NCI-H1930 (cell line): ENCODE results near the gene INKA2.
A peak's percentile ranks its signal among the peaks of the same experiment; 100 is the strongest.
"Not testable (repeated sequence)": the region's sequence is repeated elsewhere in the genome, so short reads cannot be mapped to it uniquely, and the experiment has no call there.

Source experiments
- DNase-seq, 2 experiments: peaks; one replicate each; lab custom pipeline; 2025; lab: John Stamatoyannopoulos, UW

Gene INKA2

DNA sequence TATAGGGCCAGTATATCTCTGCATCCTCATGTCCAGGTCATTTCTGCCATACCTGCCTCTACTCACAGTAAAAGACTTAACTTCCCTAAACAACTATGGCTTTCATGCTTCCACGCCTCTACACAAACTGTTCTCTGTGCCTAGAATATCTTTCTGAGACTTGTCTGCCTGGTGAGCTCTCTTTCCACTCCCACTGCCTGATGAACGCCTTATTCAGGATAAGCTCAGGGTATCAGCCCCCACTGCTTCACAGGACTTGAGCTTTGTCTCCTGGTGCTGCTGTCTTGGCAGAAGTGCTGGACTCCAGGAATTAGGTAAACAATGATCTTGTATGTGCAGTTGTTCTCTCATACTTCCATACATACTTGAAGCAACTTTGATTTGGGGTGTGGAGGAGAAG, 11.7 kb upstream of the INKA2 start:
- DNase-seq, result no peak

DNA sequence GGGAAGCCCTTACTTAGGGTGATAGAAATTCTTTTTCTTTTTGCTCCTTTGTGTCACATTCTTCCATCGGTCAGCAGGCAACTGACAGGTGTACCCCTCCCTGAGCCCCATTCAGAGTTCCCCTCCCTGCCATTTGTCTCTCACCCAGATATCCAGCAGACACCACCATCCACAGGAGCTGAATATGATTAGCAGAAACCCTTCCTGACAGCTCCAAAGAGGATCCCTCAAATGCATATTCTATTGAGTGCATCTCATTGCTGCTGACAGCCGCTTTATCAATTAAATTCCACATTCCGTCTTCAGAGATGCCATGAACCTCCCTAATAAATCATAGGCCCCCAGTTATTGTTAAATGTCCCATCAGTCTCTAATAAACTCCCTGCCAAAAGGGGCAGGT, 10.4 kb upstream of the INKA2 start:
- no peak for DNase-seq

DNA sequence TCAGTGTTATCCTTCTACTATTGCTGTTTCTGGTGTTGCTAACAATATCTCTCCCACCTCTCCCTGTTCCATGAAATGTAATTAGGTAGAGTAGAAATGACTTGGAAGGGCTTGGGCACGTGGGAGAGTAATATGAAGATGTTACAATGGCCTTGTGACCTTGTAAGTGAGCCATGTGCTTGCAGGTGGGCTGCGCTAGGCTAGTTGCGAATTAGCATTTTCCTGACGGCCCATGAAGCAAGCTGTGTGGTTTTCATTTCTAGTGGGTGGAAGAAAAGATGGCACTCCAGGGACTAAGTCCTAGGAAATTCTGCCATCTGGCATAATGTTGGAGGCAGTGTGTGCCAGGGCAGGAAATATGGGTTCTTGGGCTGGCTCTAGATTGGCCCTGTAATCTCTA, 8.8 kb upstream of the INKA2 start:
- DNase-seq, result no peak

DNA sequence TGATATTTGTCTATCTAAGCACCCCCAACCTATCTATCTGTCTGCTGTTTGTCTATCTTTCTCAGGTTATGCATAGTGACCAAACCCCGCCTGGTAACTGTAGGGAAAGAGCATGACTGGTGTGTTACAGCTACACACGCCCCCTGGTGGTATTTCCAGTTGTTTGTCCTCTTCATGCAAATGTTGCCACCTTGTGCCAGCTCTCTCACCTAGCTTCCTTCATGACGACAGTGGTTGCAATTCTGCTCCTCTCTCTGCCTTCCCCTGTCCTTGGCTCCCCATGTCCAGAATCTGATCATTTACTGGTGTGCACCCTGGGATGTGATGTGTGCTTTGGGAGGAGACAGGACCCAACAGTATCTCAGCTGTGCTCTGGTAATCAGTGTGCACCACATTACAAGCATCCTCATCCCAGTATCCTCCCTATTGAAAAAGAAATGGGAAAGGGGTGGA, 8.1 kb upstream of the INKA2 start:
- no peak for DNase-seq

DNA sequence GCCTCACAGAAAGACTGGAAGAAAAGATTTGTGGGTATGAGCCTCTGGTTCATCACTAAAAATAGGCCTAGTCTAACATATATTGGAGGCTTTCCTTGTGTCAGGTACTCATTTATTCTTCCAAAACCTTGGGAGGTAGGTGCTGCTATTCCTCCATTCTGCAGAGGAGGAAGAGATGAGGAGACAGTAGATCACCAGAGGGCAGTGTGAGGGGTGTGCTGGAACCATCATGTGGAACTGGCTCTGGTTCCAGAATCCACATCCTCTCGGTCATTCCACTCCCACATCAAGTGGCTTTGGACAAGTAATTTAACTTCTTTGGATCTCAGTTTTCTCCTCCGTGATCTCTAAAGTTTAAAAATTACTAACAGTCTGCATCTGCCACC, 7.4 kb upstream of the INKA2 start:
- no peak for DNase-seq

DNA sequence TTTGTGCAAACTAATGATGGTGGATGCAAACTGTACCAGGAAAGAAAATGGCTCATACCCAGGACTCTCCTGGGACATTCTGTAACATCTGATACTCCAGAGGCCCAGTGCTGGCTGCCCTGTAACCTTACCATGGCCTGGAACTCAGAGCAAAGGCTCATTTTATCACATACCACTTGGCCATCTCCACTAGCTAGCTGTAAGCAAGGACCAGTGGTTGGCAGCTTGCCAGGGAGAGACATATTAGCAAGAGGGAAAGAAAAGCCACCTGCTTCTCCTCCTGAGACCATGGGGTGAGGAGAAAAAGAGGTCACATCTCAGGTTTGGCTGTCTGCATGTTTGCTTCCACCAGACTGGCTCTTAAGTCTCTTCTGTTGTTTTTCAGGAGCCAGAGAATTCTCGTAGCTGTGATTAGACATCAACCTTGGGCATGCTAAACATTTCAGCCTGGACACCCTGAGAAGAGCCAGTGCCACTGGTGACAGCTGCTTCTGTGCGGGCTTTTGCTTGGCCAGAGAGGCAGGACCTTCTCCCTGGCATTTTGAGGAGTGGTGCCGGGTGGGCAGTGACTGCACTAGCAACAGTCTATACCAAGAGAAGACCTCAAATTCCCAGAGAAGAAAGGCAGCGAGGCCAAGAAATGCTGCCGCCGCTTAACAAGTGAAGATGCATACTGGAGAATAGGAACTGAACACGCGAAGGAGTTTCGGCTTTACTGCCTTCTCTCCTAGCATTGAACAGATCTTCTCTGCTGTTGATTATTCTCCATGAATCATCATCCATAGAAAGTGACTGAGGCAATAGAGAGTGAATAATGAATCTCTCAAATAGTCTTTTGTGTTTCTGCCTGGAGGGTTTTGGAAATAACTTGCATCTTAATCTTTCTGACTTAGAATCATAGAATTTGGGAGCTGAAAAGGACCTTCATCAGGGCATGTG, 6.7 kb upstream of the INKA2 start:
- DNase-seq, result no peak

DNA sequence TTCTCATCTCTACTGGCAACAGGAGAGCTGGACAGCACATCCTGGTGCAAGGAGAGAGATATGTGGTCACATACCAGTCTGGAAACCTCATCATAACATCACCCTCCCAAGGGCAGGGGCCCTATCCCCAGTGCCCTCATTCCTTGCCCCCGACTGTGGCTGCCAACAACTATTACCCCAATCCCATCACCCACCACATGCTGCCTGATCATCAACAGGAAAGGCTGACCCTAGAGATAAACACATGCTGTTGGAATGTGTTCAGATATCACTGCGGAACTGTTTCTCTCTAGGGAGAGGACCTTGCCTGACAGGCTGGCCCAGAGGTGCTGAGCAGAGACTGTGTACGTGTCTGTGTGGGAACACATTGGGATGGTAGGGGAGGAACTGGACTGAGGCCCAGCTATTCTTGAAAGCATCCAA, 4.5 kb upstream of the INKA2 start:
- no peak for DNase-seq

DNA sequence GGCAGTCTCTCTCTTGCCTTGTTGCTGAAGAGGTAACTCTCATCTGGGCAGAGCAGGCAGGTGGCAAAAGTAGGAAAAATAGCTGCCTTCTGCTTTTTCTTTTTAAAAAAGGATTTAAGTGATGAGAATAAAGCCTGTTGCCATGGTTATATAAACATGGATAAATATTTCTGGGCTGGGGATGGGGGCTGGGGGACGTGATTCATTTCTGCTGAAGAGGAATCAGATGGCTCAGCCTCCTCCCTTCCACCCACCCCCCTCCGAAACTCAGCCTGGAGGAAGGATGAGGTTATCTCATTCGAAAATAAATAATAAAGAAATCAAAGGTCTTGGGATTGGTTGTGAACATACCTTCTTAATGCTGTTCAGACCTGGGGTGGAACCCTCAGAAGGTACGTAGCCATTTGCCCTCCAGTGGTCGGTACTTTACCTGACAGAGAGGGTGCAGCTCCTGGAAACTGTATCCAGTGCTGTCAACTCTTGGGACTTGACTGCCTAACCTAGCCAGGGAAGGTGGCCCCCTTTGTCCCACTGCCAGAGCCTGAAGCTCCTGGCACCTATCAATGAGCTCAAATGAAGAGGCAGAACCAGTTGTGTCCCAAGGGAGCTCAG, 3.8 kb upstream of the INKA2 start:
- DNase-seq, result no peak

DNA sequence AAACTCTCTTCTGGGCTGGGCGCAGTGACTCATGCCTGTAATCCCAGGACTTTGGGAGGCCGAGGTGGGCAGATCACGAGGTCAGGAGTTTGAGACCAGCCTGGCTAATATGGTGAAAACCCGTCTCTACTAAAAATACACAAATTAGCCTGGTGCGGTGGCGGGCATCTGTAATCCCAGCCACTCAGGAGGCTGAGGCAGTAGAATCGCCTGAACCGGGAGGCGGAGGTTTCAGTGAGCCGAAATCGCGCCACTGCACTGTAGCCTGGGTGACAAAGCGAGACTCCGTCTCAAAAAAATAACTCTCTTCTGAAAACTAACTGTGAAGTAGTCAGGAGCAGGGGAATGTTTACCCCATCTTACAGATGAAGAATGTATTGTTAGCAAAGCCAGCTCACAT, 3.1 kb upstream of the INKA2 start:
- DNase-seq, result not testable (repeated sequence)

DNA sequence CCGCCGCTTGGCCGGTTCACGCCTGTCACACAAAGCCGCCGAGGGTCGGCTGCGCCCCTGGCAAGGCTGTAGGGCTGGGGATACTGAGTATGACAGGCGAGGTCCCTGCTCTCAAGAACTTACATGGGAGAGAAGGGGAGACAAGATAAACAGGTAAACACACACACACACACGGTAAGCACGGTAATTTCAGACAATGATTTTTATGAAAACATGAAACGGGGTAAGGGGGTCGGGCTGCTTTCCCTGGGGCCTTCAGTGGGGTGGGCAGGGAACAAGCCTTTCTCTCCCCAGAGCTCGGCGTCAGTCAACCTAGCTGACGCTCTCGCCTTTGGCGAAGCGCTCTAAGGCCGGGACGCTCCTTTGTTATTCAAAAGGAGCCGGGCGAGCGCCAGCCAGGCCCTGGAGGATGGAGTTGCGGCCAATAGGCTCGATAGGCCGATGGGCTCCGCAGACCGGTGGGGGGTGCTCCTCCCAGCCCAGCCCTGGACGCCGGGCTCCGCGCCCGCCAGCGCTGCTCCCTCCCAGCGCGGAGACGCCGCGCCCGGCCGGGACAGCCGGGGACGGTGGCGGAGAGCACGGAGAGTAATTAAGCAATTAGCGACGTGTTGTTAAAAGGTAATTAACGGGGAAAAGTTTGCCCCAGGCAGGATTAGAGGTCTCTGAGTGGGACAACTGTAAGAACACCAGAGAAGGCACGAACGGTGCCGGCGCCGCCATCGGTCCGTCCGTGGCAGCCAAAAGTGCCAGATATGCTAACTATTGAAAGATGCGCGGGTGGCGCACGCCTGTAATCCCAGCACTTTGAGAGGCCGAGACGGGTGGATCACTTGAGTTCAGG, 950 bp upstream of the INKA2 start:
- peak; percentile 60 to 68 for DNase-seq

DNA sequence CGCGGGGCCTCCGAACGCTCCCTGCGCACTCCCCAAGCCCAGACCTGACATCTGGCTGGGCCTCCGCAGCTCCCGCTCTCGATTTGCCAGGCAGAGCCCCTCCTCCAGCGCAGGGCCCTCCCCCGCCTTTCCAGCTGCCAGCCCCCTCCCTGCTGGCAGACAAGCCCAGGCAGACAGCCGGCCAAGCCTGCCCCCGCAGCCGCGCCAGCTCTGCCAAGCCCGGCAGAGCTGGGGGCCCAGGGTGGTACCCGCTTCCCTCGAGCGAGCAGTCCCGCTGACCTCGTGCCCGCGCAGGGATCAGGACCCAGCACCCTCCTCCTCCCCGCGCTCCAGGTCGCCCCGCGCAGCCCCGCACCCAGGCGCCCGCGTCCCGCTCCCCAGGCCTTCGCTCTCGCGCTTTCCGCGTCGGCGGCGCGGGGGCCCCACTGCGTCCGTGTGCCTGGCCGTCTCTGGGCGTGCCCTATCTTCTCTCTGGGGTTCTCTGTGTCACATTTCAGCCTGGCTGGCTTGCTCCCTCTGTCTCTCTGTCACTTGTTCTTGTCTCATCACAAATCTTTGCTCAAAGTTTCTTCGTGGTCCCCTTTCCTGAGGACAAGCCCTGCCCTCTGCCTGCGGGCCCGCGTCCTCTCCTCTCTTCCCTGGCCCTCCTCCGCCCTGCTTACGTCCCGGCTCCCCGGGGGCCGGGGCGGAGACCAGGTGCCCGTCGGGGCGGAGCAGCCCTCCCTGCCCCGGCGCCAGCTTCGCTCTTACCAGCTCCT, 580 bp downstream of the INKA2 start:
- DNase-seq, result peak; percentile 28 to 48

DNA sequence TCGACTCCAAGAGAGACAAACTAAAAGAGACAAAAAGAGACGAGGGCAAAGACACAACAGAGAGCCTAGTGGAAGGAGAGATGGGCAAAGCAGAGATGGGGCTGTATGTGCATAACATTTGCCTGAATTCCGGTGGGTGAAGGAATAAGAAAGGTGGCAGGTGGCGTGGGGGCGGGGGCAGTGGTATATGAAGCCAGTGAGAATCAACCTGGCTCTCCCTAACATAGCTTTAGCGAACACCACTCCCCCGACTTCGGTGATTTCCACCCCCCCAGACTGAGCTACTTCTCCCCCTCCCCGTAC, 1.1 kb downstream of the INKA2 start:
- DNase-seq, result no peak

DNA sequence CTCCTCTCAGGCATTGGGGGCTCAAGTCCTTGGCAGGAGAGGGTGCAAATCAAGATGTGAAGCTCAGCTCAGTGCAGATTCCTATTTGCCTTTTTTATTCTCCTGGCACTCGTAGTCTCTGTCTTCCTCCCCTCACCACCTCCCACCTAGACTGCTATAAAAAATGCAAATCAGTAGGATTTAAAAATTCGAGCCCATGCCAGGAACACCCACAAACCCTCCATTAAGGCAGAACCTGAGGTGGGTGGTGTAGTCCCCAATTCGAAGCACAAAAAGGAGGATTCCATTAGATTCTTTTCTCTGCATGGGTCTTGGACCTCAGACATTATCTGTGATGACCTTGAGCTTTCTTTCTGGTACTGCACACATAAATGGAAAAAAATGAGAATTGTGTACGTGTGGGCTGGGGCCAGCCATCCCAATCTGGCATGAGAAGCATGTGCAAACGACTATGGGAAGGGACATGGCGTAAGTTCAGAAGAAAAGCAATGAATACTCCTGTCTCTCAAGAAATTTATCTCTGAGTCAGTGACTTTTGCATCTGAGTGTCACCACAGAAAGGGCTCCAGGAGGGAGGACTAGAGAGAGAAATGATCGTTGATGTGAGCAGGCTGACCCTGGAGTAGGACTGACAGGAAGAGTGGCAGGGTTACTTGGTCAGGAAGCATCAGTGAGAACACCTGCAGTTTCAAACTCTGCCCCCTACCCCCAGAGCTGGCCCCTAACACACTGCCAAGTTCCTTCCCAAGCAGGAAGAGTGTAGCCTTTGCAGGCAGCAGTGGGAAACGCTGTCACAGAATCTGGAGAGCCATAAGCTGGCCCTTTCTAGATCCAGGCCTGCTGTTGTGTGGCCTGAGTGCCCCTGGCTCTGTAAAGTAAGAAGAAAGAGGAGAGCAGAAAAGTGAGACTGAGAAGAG, 1.7 kb downstream of the INKA2 start:
- no peak for DNase-seq

DNA sequence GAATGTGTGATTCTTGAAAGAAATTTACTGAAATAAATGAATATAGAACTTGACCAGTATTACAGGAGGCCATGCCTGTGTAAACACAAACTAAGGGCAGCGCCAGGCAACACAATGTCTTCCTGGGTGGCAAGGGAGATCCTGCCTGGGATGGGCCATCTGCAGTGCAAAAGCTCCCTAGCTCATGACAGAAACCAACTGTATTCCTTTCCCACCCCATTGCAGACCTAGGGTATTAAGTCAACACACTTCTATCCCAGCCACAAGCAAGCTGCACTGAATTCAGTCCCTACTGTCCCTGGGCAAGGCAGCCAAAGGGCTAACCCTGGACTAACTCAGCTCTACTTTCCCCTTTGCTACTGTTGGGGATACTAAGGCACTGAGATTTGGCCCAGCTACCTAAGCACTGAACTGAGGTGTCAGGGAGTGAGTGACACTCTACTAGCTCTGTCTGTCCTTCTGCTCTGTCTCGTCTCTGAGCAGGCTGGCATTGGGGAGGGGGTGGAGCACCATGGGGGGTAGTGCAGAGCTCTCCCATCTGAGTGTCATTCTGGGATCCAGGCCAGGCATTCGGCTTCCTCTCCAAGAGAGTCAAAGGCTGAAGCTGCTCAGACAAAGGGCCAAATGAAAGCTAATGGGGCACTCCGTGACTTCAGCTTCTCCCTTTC, 2.5 kb downstream of the INKA2 start:
- DNase-seq, result no peak

DNA sequence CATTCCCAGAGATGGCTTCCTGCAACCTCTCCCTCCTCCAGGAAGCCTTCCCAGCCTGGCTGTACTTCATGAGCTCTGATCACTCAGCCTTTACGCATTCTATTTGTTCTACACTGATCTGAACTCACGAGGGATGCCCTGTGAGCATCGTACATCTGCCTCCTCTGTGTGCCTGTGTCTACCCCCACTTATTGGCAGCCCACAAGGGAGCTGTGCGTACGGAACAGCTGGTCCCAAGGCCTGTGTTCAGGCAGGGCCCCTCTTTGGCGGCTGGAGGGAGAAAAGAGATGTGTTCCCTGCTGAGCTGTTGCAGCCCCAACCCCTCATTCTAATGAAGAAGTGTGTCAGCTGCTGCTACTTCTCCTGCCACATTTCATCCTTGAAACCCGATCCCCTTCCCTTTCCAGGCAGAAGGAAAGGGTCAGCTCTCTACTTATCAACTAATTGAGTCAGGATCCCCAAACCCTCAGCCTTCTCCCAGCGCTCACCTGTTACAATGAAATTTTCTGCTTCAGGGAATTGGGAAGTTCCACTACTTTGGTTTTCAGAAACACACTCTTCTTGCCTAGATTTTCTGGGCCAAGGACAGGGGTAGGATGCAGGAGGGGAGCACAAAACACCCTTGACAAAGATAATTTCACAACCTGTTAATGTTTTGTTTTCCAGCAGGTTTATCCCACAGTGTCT, 3.2 kb downstream of the INKA2 start:
- DNase-seq, result no peak

DNA sequence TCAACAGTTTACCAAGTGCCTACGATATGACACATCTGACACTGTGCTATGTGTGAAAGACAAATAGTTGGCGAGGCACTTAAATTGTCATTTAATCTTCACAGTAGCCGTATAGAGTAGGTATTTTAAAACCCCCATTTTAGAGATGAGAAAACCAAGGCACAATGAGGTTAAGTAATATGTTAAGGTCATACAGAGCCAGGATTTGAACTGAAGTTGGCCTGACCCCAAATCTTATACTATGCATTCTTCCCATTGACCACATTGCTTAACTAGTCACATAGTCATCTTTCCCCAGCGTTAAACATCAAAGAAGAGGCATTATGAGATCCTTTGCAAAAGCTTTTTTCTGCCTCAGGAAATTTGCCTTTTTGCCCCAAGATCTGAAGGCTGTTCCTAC, 3.9 kb downstream of the INKA2 start:
- DNase-seq, result no peak

DNA sequence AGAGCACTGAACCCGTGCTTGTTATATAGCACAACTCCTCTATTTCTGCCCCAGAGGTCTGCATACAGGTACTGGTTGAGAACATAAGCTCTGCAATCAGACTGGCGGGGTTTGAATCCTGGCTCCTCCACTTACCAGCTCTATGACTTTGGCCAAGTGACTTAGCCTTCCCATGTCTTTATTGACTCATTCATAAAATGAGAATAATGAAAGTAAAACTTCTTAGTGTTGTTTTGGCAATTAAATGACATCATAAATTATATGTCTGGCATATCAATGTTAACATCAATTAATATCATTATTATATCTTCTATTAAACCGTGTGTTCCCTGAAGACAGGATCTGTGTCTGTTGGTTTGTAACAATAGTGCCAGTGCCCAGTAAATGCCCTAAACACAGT, 4.3 kb downstream of the INKA2 start:
- DNase-seq, result no peak

DNA sequence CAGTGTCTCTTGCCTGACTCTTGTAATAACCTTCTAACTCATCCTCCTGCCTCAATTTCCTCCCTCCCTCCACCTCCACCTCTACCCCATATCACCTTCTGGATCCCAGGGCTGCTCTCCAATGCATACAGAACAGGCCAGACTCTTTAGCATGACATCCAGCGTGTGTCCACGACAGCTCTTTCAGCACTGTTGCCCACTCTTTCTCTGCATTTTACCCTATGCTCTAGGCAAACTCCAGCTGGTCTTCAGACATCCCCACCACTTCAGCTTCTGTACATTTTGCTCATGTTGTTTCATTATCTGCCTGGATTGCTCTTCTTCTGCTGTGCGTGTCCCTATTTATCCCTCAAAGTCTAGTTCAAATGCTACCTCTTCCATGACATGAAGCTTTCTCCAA, 4.8 kb downstream of the INKA2 start:
- DNase-seq, result no peak

DNA sequence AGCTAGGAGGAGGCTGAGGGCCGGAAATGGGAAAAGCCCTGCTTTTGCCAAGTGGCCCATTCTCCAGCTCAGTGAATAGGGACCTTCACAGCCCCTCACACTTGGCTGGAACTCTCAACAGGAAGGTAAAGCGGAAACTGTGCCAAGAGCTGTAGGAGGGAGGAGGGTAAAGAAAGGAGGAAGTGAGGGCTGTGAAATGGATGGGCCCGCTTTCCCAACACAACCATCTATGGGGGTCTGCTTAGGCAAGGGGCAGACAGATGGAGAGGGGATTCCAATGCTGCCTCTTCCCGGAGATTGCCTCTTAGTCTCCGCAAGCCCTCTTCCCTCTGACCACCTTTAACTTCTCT, 5.2 kb downstream of the INKA2 start:
- no peak for DNase-seq
